ENCODE measurements around the gene ELMO3.

Gene ELMO3

GRCh38 chr16:67226295-67226803 lies 27.4 kb downstream of the ELMO3 start:
- DNase-seq (ENCODE audit: low read depth), result no peak

DNA sequence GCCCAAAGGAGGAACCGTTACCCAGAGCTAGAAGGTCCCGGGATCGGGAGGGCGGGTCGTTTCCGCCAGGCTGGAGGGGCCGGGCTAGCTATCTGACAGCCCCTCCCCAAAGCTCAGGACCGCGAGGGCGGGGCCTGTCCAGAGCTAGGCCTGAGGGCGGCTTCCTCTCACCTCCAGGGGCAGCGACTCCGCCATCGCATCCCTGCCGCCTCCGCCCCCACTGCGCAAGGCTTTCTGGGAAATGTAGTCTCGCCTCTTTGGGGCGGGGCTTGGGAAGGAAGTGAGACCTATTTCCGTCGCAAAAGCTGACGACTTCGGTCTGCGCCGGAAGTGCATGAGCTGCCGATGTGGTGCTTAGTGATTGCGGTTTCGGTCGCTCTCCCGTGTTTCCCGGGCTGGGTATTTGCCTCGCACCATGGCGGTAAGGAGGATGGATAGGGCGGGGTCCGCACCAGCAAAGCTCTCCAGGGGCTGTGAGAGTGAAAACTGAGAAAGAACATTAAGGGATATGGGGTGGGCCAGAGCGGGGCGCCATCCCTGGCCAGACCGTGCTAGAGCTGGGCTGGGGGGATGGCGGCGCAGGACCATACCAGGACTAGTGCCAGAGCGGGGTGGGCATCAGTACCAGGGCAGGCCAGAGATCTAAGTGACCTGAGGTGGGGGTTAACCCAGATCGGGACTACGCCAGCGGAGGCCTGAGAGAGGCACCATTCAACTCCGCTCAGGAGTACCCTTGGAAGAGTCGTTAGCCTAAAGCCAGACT lies 28.1 kb downstream of the ELMO3 start, which contains the start of gene TMEM208:
Gene TMEM208 (plus strand): TSS at position 327 of the 763 bp plus-strand sequence. CDS start 89 bp downstream, at position 416.
- peak; percentile 99 for DNase-seq (ENCODE audit: low read depth)

DNA sequence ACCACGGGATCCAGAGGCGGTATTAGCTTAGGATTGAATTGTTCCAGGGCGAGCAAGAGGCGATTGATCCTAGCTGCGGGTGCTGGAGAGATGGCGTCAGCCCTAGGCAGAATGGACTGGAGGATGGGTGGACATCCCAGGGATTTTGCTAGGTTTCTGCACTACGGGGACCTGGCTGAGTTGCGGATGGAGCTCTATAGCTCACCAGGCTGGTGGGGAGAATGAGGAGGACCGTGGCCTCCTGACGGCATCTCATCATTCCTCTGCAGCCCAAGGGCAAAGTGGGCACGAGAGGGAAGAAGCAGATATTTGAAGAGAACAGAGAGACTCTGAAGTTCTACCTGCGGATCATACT lies 28.6 kb downstream of the ELMO3 start:
- DNase-seq (ENCODE audit: low read depth), result no peak

DNA sequence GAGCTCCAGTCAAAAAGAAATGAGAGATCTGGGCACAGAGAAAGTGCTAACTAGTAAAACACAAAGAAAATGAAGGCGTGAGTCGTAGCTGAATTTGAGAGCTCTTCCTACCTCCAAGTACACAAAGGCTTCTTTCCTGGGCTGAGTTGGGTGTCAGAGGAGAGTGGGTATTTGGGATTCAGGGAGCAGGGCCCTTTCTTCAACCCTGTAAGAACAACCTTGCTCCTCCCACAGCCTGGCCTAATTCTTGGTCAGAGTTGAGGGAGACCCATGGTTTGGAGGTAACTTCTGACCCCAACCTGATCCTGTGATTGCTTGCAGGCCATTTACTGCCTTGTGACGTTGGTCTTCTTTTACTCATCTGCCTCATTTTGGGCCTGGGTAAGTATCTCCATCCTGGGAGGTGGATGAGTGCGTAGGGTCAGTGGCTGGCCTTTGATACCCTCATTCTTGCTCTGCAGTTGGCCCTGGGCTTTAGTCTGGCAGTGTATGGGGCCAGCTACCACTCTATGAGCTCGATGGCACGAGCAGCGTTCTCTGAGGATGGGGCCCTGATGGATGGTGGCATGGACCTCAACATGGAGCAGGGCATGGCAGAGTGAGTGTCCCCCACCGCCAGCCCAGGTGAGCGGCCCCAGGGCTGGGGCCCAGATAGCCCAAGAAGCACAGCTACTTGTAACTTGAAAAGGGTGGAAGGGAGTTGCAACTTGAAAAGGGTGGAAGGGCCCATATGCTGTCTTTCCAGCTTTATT lies 29.3 kb downstream of the ELMO3 start:
- DNase-seq (ENCODE audit: low read depth), result no peak

DNA sequence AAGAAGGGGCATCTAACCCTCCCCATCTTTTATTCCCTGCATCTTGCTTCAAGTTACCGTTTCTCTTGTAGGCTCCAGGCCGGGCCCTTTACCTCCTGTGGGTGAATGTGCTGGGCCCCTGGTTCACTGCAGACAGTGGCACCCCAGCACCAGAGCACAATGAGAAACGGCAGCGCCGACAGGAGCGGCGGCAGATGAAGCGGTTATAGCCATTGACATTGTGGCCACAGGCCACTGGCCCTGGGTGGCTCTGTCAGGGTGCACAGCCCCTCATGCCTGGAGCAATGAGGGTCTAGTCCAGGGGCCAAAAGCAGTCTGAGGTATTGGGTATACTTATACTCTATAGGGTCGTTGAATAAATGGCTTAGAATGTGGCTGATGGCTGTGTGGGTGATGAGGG lies 30.0 kb downstream of the ELMO3 start:
- DNase-seq (ENCODE audit: low read depth), result no peak

GRCh38 chr16:67229906-67230808 lies 31.2 kb downstream of the ELMO3 start:
- DNase-seq (ENCODE audit: low read depth), result no peak

DNA sequence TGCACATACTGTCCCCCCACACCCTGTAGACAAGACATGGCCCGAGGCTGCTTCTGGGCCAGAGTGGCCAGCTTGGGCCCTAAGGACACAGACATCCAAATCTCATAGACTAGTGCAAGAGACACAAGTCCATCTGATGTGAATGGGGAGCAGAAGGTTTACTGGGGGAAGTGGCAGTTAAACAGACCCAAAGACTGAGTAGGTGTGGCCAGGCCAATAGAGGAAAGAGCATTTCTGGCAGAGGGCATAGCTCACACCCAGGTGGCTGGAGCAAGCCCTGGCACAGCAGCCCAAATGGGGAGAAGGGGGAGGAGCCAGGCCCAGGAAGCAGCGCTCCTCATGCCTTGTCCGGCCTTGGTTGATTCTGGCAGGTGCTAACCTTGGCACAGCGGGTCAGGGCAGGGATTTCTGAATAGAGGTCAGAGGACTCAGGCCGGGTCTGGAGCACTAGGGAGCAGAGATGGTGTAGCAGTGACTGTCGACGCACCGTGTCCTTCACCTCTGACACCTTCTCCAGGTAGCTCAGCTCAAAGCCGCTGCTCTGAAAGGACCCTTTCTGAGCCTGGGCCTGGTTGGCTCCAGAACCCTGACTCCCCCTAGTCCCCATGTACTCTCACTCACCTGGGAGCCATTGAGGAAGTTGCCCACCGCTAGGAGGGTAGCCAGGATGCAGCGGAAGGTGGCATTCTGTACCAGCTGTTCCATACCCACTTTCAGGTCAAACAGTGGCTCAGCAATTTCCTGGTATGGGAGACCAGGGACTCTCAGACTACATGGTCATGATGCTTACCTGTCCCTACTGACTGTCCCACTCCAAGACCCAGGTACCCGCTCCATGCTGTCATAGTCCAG lies 32.1 kb downstream of the ELMO3 start:
- no peak for DNase-seq (ENCODE audit: low read depth)

DNA sequence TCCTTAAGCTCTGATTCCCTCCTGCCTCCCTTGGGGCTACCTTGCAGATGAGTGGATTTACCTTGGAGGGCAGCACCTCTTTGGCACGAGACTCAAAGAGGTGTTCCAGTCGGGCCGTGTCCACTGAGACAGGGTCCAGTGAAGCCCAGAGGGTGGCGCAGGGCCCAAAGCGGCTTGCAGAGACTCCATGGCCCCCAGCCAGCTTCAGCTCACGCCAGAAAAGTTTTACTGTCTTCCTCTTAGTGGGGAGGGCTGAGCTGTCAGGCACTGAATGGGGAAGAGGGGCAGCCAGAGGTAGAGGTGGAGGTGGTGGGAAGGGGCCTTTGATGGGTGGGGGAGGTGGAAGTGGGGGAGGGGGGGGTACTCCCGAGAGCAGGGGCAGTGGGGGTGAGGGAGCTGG lies 34.7 kb downstream of the ELMO3 start:
- DNase-seq (ENCODE audit: low read depth), result no peak

GRCh38 chr16:67234180-67234597 lies 35.3 kb downstream of the ELMO3 start:
- DNase-seq (ENCODE audit: low read depth), result no peak

- DNase-seq (ENCODE audit: low read depth), result no peak
These were observed 37.1 kb downstream of the ELMO3 start for GRCh38 chr16:67235816-67236562.

DNA sequence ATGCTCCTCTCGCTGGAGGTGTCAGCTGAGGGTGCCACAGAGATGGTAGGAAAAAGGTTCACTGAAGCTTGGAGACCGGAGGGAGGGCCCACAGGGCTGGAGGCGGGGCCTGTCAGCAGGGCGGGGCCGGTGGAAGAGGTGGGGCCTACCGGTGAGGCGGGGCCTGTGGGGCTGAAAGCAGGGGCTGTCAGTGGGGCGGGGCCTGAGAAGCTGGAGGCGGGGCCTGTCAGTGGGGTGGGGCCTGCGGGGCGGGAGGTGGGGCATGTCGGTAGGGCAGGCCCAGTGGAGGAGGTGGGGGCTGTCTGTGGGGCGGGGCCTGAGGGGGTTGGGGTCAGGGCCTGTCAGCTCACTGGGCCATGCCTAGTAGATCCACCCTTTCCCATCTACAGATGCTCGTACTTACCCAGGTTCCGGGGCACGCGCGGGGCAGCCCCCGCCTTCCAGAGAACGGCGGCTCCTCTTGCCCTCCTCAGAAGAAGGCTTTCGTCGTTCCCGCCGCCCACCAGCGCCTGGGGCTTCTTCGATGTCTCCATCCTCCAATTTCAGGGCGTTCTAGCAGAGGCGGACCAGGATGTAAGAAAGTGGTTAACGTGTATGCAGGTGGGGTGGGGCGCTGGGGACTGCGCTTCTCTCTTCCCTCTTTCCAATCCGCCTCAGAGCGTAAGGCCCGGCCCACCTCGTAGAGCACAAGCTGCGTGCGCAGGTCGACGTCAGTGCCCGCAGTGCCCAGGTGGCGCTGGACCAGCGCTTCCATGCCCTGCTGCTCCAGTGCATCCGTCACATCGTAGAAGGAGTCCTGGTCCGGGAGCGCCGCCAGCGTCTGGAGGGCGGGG lies 37.8 kb downstream of the ELMO3 start:
- DNase-seq (ENCODE audit: low read depth), result peak; percentile 68

DNA sequence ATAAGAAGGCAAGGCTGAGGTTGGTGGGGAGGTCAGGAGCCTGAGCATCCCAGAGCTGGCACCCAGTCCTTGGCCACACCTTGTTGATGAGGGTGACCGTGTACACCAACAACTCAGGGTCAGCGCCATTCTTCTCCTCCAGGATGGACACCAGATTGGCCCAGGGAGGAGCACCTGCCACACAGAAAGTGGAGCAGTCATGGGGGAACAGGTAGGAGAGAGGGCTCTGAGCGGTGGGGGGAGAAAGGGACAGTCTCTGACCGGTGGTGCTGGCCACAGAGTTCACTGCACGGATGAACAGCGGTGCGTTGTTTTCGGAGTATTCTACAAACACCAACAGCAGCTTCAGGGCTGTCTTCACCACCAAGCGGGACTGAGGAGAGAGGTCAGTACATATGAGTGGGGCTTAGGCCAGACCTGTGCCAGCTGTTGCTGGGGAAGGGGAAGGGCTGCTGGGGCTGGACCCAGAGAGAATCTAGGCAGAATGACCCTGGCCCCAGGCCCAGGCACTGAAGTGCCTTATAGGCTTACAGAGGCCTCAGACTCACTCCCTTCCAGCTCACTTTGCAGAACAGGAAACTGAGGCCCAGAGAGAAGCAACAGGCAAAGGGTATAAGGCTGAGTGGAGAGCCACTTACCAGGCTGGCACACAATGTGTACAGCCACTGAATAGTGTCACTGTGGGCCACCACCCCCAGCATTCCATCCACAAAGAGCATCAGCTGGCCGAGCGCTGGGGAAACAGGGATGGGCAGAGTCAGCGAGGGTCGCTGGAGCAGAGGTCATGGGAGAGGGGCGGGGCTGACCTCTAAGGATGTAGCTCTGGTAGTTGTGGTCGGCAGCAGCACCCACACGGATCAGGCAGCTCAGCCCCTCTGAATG lies 38.7 kb downstream of the ELMO3 start:
- no peak for DNase-seq (ENCODE audit: low read depth)

DNA sequence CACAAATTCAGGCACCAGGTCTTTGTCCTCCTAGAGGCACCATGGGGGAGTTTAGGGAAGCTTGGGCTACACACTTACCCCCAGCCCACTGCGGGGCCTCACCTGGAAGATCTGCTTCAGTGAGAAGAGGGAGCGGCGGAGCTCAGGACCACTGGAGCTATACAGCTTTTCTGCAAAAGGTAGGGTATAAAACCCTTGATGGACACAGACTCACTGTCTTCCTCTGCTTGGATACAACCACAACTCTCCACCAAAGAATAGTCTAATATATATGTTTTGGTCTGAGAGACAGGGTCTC lies 39.3 kb downstream of the ELMO3 start:
- no peak for DNase-seq (ENCODE audit: low read depth)

- no peak for DNase-seq (ENCODE audit: low read depth)
These were observed 40.0 kb downstream of the ELMO3 start for GRCh38 chr16:67238806-67239470.

- peak; percentile 74 for DNase-seq (ENCODE audit: low read depth)
These were observed 41.6 kb downstream of the ELMO3 start for GRCh38 chr16:67240506-67240905.

DNA sequence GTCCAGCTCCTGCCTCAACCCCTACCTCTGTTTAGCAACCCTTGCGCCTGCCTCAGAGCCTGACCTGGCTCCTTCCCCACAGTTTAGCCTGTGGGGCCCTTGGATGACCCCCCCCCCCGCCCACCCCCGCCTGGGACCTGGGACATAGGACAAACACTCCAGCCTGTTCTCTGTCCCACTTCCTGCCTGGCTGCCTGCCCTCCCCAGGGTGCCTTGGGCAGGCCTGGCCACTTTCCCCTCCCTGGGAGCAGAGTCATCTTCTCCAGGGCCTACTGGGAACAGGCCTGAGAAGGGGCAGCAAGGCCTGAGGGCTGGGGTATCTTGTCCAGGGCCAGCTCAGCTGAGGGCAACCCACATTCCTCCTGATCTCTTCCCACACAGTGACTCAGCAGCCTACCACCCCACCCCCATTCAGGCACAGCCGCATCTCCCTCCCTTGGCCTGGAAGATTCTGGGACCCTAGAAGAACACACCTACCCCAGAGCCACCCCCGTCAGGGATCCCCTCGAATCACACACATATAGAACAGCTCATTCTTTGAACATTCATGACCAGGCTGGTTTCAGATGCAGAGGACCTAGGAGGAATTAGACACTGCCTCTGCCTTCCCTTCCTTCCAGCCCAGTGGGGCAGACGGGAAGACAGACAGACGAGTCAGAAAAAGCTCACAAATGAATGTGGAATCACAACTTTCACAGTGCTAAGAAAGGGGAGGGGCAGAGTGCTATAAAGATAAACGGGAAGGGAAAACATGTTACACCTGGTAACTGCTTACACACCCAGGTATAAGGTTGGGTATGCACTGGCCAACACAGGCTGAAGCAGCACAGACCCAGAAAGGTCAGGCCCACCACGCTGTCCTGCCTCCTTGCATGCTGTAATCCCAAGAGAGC lies 42.3 kb downstream of the ELMO3 start:
- peak; percentile 98 for DNase-seq (ENCODE audit: low read depth)

- DNase-seq (ENCODE audit: low read depth), result no peak
These were observed 43.3 kb downstream of the ELMO3 start for GRCh38 chr16:67242138-67242730.

All from EH (cell line).